NT2/D1 (cell line): ENCODE measurements around the gene GAL3ST2.

Source experiments
- SUZ12 ChIP-seq: IDR thresholded peaks from 2 replicates; pipeline ENCODE4 v1.6.1; 2011; ENCODE audit not compliant: insufficient read length, insufficient read depth; ENCODE audit errors: extremely low read depth
- YY1 ChIP-seq: IDR thresholded peaks from 2 replicates; pipeline ENCODE4 v1.6.1; 2011; ENCODE audit not compliant: insufficient read length, insufficient read depth
- ZNF274 ChIP-seq: IDR thresholded peaks from 2 replicates; pipeline ENCODE4 v1.6.1; 2011; ENCODE audit warnings: mild to moderate bottlenecking, low read depth, low read length

GRCh38 chr2:241771286-241772062 lies 5.1 kb upstream of the GAL3ST2 start:
- TF ChIP-seq ZNF274 (no peak), SUZ12 (no peak), YY1 (no peak)
